ENCODE results near the gene PCDHA1.

The PCDHA1 gene

GRCh38 chr5:141039517-141039916 is 253.6 kb downstream of the PCDHA1 start:
- no peaks in the 10 kb centered on the region for H3K4me1 Mint-ChIP-seq (ENCODE audit: low read depth)
- H3K9me3 Mint-ChIP-seq = peaks cover 9% of the 10 kb centered on the region
- H3K4me3 Mint-ChIP-seq = no peak overlapping the region
- no peaks in the 10 kb centered on the region for H3K27me3 Mint-ChIP-seq
- no peak overlapping the region for H3K27ac Mint-ChIP-seq
- intact Hi-C loops (cut with micrococcal nuclease) = no loop called here
- no peaks in the 10 kb centered on the region for H3K36me3 Mint-ChIP-seq (ENCODE audit: low read depth)

GRCh38 chr5:141040093-141040770 is 254.3 kb downstream of the PCDHA1 start:
- intact Hi-C loops (cut with micrococcal nuclease) = no loop called here
- H3K36me3 Mint-ChIP-seq (ENCODE audit: low read depth) = no peaks in the 10 kb centered on the region
- peaks cover 2% of the 10 kb centered on the region for H3K9me3 Mint-ChIP-seq
- H3K4me3 Mint-ChIP-seq = no peak overlapping the region
- no peaks in the 10 kb centered on the region for H3K27me3 Mint-ChIP-seq
- H3K4me1 Mint-ChIP-seq (ENCODE audit: low read depth) = no peaks in the 10 kb centered on the region
- H3K27ac Mint-ChIP-seq = no peak overlapping the region

- intact Hi-C loops (cut with micrococcal nuclease) = no loop called here
Observed at GRCh38 chr5:141040771-141041426, 255.0 kb downstream of the PCDHA1 start.

GRCh38 chr5:141041427-141041785 is 255.5 kb downstream of the PCDHA1 start:
- Mint-ChIP-seq H3K9me3 (no peaks in the 10 kb centered on the region), H3K36me3 (ENCODE audit: low read depth) (no peaks in the 10 kb centered on the region), H3K27me3 (no peaks in the 10 kb centered on the region), H3K4me1 (ENCODE audit: low read depth) (no peaks in the 10 kb centered on the region), H3K4me3 (no peak overlapping the region), H3K27ac (no peak overlapping the region)
- intact Hi-C loops (cut with micrococcal nuclease) = no loop called here

More at GRCh38 chr5:141040771-141041426, 255.0 kb downstream of the PCDHA1 start:
- Mint-ChIP-seq H3K4me1 (ENCODE audit: low read depth) (no peaks in the 10 kb centered on the region), H3K9me3 (no peaks in the 10 kb centered on the region), H3K36me3 (ENCODE audit: low read depth) (no peaks in the 10 kb centered on the region), H3K4me3 (no peak overlapping the region), H3K27me3 (no peaks in the 10 kb centered on the region), H3K27ac (no peak overlapping the region)

GRCh38 chr5:141042555-141042954 is 256.6 kb downstream of the PCDHA1 start:
- intact Hi-C loops (cut with micrococcal nuclease) = no loop called here
- peaks cover 8% of the 10 kb centered on the region for H3K9me3 Mint-ChIP-seq
- no peaks in the 10 kb centered on the region for H3K36me3 Mint-ChIP-seq (ENCODE audit: low read depth)
- no peak overlapping the region for H3K27ac Mint-ChIP-seq
- H3K4me3 Mint-ChIP-seq = no peak overlapping the region
- no peaks in the 10 kb centered on the region for H3K27me3 Mint-ChIP-seq
- no peaks in the 10 kb centered on the region for H3K4me1 Mint-ChIP-seq (ENCODE audit: low read depth)

- Mint-ChIP-seq H3K36me3 (ENCODE audit: low read depth) (no peaks in the 10 kb centered on the region), H3K27ac (no peak within 1 kb of the TSS), H3K4me1 (ENCODE audit: low read depth) (no peaks in the 10 kb centered on the region), H3K27me3 (peaks cover 18% of the 10 kb centered on the region), H3K4me3 (no peak within 1 kb of the TSS), H3K9me3 (peaks cover 53% of the 10 kb centered on the region)
- intact Hi-C loops (cut with micrococcal nuclease) = no loop called here
Observed at GRCh38 chr5:141050622-141051520, 264.9 kb downstream of the PCDHA1 start, which contains the start of gene PCDHB1. PCDHB1 (plus strand) TSS chr5:141051374; CDS start chr5:141051471, 97 bp downstream.

GRCh38 chr5:141051521-141051866 is 265.6 kb downstream of the PCDHA1 start:
- Mint-ChIP-seq H3K27ac (no peak overlapping the region), H3K4me1 (ENCODE audit: low read depth) (no peaks in the 10 kb centered on the region), H3K36me3 (ENCODE audit: low read depth) (no peaks in the 10 kb centered on the region), H3K4me3 (no peak overlapping the region), H3K9me3 (peaks cover 53% of the 10 kb centered on the region), H3K27me3 (peaks cover 18% of the 10 kb centered on the region)
- intact Hi-C loops (cut with micrococcal nuclease) = no loop called here

Measured in dendritic cell treated with granulocyte-macrophage colony-stimulating factor and Interleukin-4, amounts not matched to agents 40 ng/mL and 50 ng/mL, for 4 days (primary cell).